Astrocyte (in vitro differentiated cells and primary cell): Measurements from ENCODE around the gene MRPS18A. TPM values are rescaled to one million over a fixed set of nuclear protein-coding genes. Genes with fewer than 3 reads are reported as not detected.
A peak's percentile ranks its signal among the peaks of the same experiment; 100 is the strongest.

ENCODE experiments used
- DNase-seq: peaks from one replicate; pipeline ENCODE4 v3.0.0-alpha.2; 2010; ENCODE audit warnings: low read depth
- FAIRE-seq: peaks from 2 replicates; lab custom pipeline; 2011; peaks lifted over from hg19 to GRCh38; lab: Jason Lieb, UNC
- H2AFZ ChIP-seq: 2 replicates; pipeline ENCODE4 v1.6.0; 2012; ENCODE audit warnings: low read depth, low read length, inconsistent platforms
- H3K27ac ChIP-seq: 2 replicates; pipeline ENCODE4 v1.5.1; 2011; ENCODE audit warnings: low read depth, low read length, inconsistent platforms
- H3K27me3 ChIP-seq: 2 replicates; pipeline ENCODE4 v1.6.0; 2011; ENCODE audit warnings: low read length, inconsistent platforms; ENCODE audit not compliant: insufficient read depth
- H3K36me3 ChIP-seq: 2 replicates; pipeline ENCODE4 v1.5.1; 2011; ENCODE audit warnings: low read length, inconsistent platforms; ENCODE audit not compliant: insufficient read depth
- H3K4me1 ChIP-seq: 2 replicates; pipeline ENCODE4 v1.5.1; 2011; ENCODE audit warnings: low read length, inconsistent platforms; ENCODE audit not compliant: insufficient read depth
- H3K4me2 ChIP-seq: 2 replicates; pipeline ENCODE4 v1.6.0; 2012; ENCODE audit warnings: low read length, inconsistent platforms
- H3K4me3 ChIP-seq: 2 replicates; pipeline ENCODE4 v1.5.1; 2011; ENCODE audit warnings: low read depth, mild to moderate bottlenecking, low read length, inconsistent platforms; ENCODE audit not compliant: insufficient read depth
- H3K79me2 ChIP-seq: 2 replicates; pipeline ENCODE4 v1.6.0; 2012; ENCODE audit warnings: mild to moderate bottlenecking, low read length, inconsistent platforms; ENCODE audit not compliant: insufficient read depth
- H3K9ac ChIP-seq: 2 replicates; pipeline ENCODE4 v1.6.0; 2012; ENCODE audit warnings: mild to moderate bottlenecking, low read length, inconsistent platforms
- H3K9me3 ChIP-seq: 2 replicates; pipeline ENCODE4 v1.5.1; 2012; ENCODE audit warnings: low read depth, mild to moderate bottlenecking, low read length, inconsistent platforms; ENCODE audit not compliant: insufficient read depth
- H4K20me1 ChIP-seq: 2 replicates; pipeline ENCODE4 v1.6.0; 2012; ENCODE audit warnings: low read length, inconsistent platforms; ENCODE audit not compliant: insufficient read depth
- H3K27ac Mint-ChIP-seq: one replicate; pipeline ENCODE4 v1.8.0; 2021; ENCODE audit warnings: mild to moderate bottlenecking, mixed read lengths; ENCODE audit not compliant: unreplicated experiment
- H3K27me3 Mint-ChIP-seq: one replicate; pipeline ENCODE4 v1.8.0; 2021; ENCODE audit warnings: low read depth, mixed read lengths; ENCODE audit not compliant: unreplicated experiment
- H3K36me3 Mint-ChIP-seq: one replicate; pipeline ENCODE4 v1.8.0; 2021; ENCODE audit warnings: low read depth, mixed read lengths; ENCODE audit not compliant: unreplicated experiment
- H3K4me1 Mint-ChIP-seq: one replicate; pipeline ENCODE4 v1.8.0; 2021; ENCODE audit warnings: low read depth, mixed read lengths; ENCODE audit not compliant: unreplicated experiment
- H3K4me3 Mint-ChIP-seq: one replicate; pipeline ENCODE4 v1.8.0; 2021; ENCODE audit warnings: mild to moderate bottlenecking, moderate library complexity, mixed read lengths; ENCODE audit not compliant: unreplicated experiment
- H3K9me3 Mint-ChIP-seq: one replicate; pipeline ENCODE4 v1.8.0; 2021; ENCODE audit warnings: mild to moderate bottlenecking, mixed read lengths; ENCODE audit not compliant: unreplicated experiment
- CTCF ChIP-seq: IDR thresholded peaks from 2 replicates; pipeline ENCODE4 v1.5.1; 2011; ENCODE audit warnings: low read depth, mild to moderate bottlenecking, inconsistent platforms, low read length, moderate library complexity; ENCODE audit not compliant: insufficient read depth
- EZH2 ChIP-seq: IDR thresholded peaks from 2 replicates; pipeline ENCODE4 v1.6.1; 2012; ENCODE audit warnings: mild to moderate bottlenecking, low read length, inconsistent platforms; ENCODE audit not compliant: insufficient read depth
- total RNA-seq: library from RNA; stranded (reverse); gene quantifications from 2 replicates; pipeline ENCODE4 v1.2.1, GENCODE V29; 2021

MRPS18A gene
- total RNA-seq, 1 donor from 2014 or later, result 33.5 TPM

DNA sequence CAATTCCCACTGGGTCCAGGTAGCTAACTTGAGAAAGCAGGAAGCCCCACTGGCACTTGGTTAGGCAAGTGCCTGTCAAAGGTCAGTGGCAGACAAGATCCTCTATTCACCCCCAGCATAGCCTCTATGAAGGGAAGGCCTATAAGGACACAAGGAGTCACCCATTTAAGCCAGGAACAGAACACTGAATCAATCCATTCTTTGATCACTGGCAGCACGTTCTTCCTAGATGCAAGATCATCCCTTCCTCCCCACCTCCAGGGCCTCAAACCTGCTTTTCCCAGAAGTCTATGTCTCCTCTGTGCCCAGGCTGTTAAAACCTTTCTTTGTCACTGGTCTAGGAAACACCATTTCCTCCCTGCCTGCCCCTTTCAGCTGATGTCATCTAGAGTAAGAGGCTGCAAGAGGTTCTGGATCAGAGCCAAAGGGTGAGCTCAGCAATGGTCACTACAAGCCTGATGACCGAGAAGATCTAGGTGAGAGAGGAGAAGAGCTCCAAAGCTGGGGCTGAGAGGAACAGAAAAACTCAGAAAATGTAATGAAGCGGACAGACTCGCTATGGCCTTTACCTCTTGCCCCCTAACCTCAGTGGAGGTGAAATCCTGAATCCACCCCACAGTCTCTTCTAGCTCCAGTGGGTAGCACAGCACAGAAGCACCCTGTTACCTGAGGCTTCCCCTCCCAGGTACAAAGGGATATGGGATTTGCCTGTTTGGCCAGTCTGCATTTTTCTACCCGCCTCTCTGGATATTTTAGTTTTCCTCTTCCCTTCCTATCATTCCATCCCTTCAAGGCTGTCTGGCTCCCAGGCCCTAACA is 60.4 kb downstream of the MRPS18A start:
- Histone ChIP-seq H3K4me2 (peak overlapping the region; percentile 99), H4K20me1 (peaks cover 6% of the 10 kb centered on the region), H3K4me1 (peaks cover 26% of the 10 kb centered on the region), H3K27me3 (no peaks in the 10 kb centered on the region), H3K9ac (peak overlapping the region; percentile 80), H3K36me3 (peaks cover 37% of the 10 kb centered on the region), H3K9me3 (no peaks in the 10 kb centered on the region), H2AFZ (peak overlapping the region; percentile 7), H3K79me2 (peaks cover 50% of the 10 kb centered on the region), H3K4me3 (peak overlapping the region; percentile 38), H3K27ac (peak overlapping the region; percentile 83)
- Mint-ChIP-seq H3K4me3 (peak overlapping the region; percentile 98), H3K9me3 (no peaks in the 10 kb centered on the region), H3K36me3 (peaks cover 35% of the 10 kb centered on the region), H3K4me1 (peaks cover 19% of the 10 kb centered on the region), H3K27me3 (no peaks in the 10 kb centered on the region), H3K27ac (peak overlapping the region; percentile 100)
- TF ChIP-seq CTCF, result no peak
- TF ChIP-seq EZH2, result no peak
- peak; percentile 92 for DNase-seq
- FAIRE-seq, result peak; percentile 47

DNA sequence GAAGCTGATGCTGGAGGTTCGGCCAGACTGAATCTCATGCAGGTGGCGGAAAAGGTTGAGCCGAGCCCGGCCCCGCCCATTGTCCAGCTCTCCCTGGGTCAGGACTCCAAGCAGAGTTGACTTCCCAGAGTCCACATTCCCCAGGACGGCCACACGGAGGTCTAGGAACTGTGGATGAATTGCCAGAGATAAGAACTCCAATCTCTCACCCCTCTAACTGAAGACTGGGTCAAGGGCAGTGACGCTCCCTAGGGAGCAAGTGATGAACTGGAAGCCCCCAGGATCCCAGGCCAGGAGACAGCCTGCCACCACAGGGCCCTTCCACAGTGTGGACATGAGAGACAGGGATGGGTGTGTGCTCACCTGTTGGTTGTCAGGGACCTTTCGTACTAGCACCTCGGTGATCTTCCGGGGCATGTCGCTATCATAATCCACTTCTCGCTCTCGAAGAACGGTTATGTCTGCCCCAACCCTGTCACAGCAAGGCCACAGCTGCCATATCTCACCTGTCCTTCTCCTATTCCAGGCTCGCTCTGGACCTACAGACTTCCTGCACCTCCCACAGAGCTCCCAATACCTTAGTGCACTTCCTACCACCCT is 62.1 kb downstream of the MRPS18A start:
- peaks cover 15% of the 10 kb centered on the region for H4K20me1 ChIP-seq
- H3K36me3 ChIP-seq, result peaks cover 49% of the 10 kb centered on the region
- FAIRE-seq (no peak), DNase-seq (no peak)
- peak overlapping the region; percentile 42 for H3K4me3 Mint-ChIP-seq
- H3K4me1 Mint-ChIP-seq, result peaks cover 20% of the 10 kb centered on the region
- no peaks in the 10 kb centered on the region for H3K9me3 Mint-ChIP-seq
- no peak overlapping the region for H3K27ac ChIP-seq
- H3K9me3 ChIP-seq, result no peaks in the 10 kb centered on the region
- peaks cover 50% of the 10 kb centered on the region for H3K79me2 ChIP-seq
- H2AFZ ChIP-seq, result no peak overlapping the region
- H3K27me3 Mint-ChIP-seq, result no peaks in the 10 kb centered on the region
- no peak overlapping the region for H3K4me2 ChIP-seq
- no peak overlapping the region for H3K9ac ChIP-seq
- H3K4me1 ChIP-seq, result peaks cover 26% of the 10 kb centered on the region
- TF ChIP-seq EZH2, result no peak
- TF ChIP-seq CTCF, result no peak
- peaks cover 49% of the 10 kb centered on the region for H3K36me3 Mint-ChIP-seq
- no peak overlapping the region for H3K4me3 ChIP-seq
- H3K27me3 ChIP-seq, result no peaks in the 10 kb centered on the region
- peak overlapping the region; percentile 63 for H3K27ac Mint-ChIP-seq
